Type B pancreatic cell (in vitro differentiated cells): ENCODE results near the gene REM1. TPM values are rescaled to one million over a fixed set of nuclear protein-coding genes. Genes with fewer than 3 reads are reported as not detected.
"Not testable (repeated sequence)": the region's sequence is repeated elsewhere in the genome, so short reads cannot be mapped to it uniquely, and the experiment has no call there.

Experiments
- DNase-seq: peaks from one replicate; pipeline ENCODE4 v3.0.0; 2021; ENCODE audit warnings: mixed read lengths; ENCODE audit not compliant: unreplicated experiment; ENCODE audit errors: extremely low spot score
- H3K27ac Mint-ChIP-seq: 2 replicates; pipeline ENCODE4 v1.8.0; 2021; ENCODE audit warnings: mild to moderate bottlenecking, mixed read lengths
- H3K27me3 Mint-ChIP-seq: 2 replicates; pipeline ENCODE4 v1.8.0; 2021; ENCODE audit warnings: mixed read lengths
- H3K36me3 Mint-ChIP-seq: 2 replicates; pipeline ENCODE4 v1.8.0; 2021; ENCODE audit warnings: mixed read lengths
- H3K4me1 Mint-ChIP-seq: one replicate; pipeline ENCODE4 v1.8.0; 2021; ENCODE audit warnings: mixed read lengths; ENCODE audit not compliant: unreplicated experiment
- H3K4me3 Mint-ChIP-seq: 2 replicates; pipeline ENCODE4 v1.8.0; 2021; ENCODE audit warnings: mild to moderate bottlenecking, mixed read lengths
- H3K9me3 Mint-ChIP-seq: 2 replicates; pipeline ENCODE4 v1.8.0; 2021; ENCODE audit warnings: mixed read lengths
- total RNA-seq: library from RNA; stranded (reverse); gene quantifications from 2 replicates; pipeline ENCODE4 v1.2.1, GENCODE V29; 2021; ENCODE audit warnings: low replicate concordance
- TF ChIP-seq, protein P1 (sequence below): fragments of 200-600 bp; sonication (generic); conservative IDR thresholded peaks from 2 replicates; pipeline ENCODE4 v1.5.0; 2021; ENCODE audit warnings: antibody characterized with exemption, mild to moderate bottlenecking

REM1 gene
- total RNA-seq, 1 donor from 2014 or later: not detected

DNA sequence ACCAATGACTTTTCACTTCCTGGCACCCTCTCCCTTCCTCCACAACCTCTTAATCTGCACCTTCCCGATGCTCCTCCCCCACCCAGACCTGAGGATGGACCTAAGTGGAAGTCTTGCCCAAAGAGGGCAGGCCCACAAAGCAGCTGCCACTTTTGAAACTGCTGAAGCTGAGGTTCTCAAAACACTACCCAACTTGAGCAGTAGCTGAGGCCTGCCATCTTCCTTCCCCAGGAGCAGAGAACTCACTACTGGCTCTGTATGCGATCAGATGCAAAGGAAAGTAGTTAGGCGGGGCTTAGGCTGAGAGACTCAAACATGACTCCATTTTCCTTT lies 40.7 kb downstream of the REM1 start:
- H3K27me3 Mint-ChIP-seq: no peaks in the 10 kb centered on the region
- no peaks in the 10 kb centered on the region for H3K36me3 Mint-ChIP-seq
- TF ChIP-seq, protein P1, sequence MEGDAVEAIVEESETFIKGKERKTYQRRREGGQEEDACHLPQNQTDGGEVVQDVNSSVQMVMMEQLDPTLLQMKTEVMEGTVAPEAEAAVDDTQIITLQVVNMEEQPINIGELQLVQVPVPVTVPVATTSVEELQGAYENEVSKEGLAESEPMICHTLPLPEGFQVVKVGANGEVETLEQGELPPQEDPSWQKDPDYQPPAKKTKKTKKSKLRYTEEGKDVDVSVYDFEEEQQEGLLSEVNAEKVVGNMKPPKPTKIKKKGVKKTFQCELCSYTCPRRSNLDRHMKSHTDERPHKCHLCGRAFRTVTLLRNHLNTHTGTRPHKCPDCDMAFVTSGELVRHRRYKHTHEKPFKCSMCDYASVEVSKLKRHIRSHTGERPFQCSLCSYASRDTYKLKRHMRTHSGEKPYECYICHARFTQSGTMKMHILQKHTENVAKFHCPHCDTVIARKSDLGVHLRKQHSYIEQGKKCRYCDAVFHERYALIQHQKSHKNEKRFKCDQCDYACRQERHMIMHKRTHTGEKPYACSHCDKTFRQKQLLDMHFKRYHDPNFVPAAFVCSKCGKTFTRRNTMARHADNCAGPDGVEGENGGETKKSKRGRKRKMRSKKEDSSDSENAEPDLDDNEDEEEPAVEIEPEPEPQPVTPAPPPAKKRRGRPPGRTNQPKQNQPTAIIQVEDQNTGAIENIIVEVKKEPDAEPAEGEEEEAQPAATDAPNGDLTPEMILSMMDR: no peak
- no peak for DNase-seq
- no peak overlapping the region for H3K4me3 Mint-ChIP-seq
- no peaks in the 10 kb centered on the region for H3K9me3 Mint-ChIP-seq
- H3K4me1 Mint-ChIP-seq: peaks cover 9% of the 10 kb centered on the region
- no peak overlapping the region for H3K27ac Mint-ChIP-seq

DNA sequence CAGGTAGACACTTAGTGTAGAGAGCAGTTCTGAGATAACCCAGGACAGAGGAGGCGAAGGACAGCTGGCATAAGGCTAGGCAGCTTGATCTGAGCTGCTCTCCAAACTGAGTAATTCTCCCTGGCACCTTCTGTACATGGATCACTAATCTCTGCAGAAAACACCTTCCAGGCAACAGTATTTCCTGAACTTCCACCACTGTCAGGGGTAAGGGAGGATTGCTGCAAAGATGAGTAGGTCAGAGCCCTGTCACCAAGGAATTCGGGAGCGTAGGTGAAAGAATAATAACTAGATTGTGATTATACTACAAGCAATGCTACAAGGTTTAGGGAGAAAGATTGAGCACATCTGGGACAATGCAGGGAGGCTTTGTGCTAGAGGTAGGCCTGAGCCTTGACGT lies 41.1 kb downstream of the REM1 start:
- Mint-ChIP-seq H3K4me1 (peaks cover 11% of the 10 kb centered on the region), H3K27me3 (no peaks in the 10 kb centered on the region), H3K27ac (no peak overlapping the region), H3K36me3 (no peaks in the 10 kb centered on the region), H3K4me3 (no peak overlapping the region), H3K9me3 (no peaks in the 10 kb centered on the region)
- no peak for DNase-seq
- TF ChIP-seq, protein P1: no peak

- Mint-ChIP-seq H3K4me1 (peaks cover 11% of the 10 kb centered on the region), H3K9me3 (no peaks in the 10 kb centered on the region), H3K36me3 (no peaks in the 10 kb centered on the region), H3K27me3 (no peaks in the 10 kb centered on the region), H3K4me3 (no peak overlapping the region), H3K27ac (no peak overlapping the region)
- DNase-seq: no peak
- TF ChIP-seq, protein P1: no peak
Observed at GRCh38 chr20:31516651-31517050, 41.6 kb downstream of the REM1 start.

DNA sequence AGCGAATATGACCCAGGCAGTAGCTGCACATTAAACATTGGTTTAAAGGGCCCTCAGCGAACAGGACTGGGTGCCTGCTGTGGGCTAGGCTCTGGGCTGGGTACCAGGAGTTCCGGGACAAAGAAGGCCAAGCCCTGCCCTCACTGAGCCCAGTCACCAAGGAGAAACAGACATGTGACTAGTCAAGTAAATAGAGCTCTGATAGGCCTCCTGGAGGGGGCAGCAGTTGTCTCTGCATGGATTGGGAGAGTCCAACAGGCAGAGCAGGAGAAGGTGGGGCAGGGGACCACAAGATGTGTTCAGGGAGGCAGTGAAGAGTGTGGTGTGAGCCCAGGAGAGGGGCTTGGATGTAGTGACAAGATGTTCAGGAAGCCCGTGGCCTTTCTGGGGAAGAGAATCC lies 42.3 kb downstream of the REM1 start:
- Mint-ChIP-seq H3K36me3 (no peaks in the 10 kb centered on the region), H3K4me3 (no peak overlapping the region), H3K27ac (no peak overlapping the region), H3K27me3 (no peaks in the 10 kb centered on the region), H3K9me3 (no peaks in the 10 kb centered on the region), H3K4me1 (peaks cover 11% of the 10 kb centered on the region)
- TF ChIP-seq, protein P1: no peak
- DNase-seq: no peak

- not testable (repeated sequence) for DNase-seq, H3K36me3 Mint-ChIP-seq, H3K27me3 Mint-ChIP-seq, H3K4me3 Mint-ChIP-seq, H3K27ac Mint-ChIP-seq, H3K9me3 Mint-ChIP-seq
- peaks cover 11% of the 10 kb centered on the region for H3K4me1 Mint-ChIP-seq
Observed at GRCh38 chr20:31521267-31521666, 46.2 kb downstream of the REM1 start.

- no peak overlapping the region for H3K27ac Mint-ChIP-seq
- H3K4me3 Mint-ChIP-seq: no peak overlapping the region
- peaks cover 17% of the 10 kb centered on the region for H3K36me3 Mint-ChIP-seq
- DNase-seq: no peak
- H3K27me3 Mint-ChIP-seq: no peaks in the 10 kb centered on the region
- H3K9me3 Mint-ChIP-seq: no peaks in the 10 kb centered on the region
- peaks cover 11% of the 10 kb centered on the region for H3K4me1 Mint-ChIP-seq
- TF ChIP-seq, protein P1: no peak
Observed at GRCh38 chr20:31522731-31523130, 47.6 kb downstream of the REM1 start.
